HFF-Myc (cell line): Measurements from ENCODE around the gene ASPM.
"Not testable (repeated sequence)": the region's sequence is repeated elsewhere in the genome, so short reads cannot be mapped to it uniquely, and the experiment has no call there.

Experiments
- DNase-seq: peaks from one replicate; pipeline ENCODE4 v3.0.0-alpha.2; 2011; ENCODE audit warnings: low read depth; ENCODE audit errors: extremely low read depth
- H3K4me3 ChIP-seq: replicated peaks from 2 replicates; pipeline ENCODE4 v1.5.1; 2011; ENCODE audit warnings: low read depth, mild to moderate bottlenecking, control low read depth, low read length
- CTCF ChIP-seq: IDR thresholded peaks from 2 replicates; pipeline ENCODE4 v1.5.1; 2012; ENCODE audit warnings: mild to moderate bottlenecking, low read depth, low read length, control low read depth; ENCODE audit errors: missing control alignments

ASPM gene

DNA sequence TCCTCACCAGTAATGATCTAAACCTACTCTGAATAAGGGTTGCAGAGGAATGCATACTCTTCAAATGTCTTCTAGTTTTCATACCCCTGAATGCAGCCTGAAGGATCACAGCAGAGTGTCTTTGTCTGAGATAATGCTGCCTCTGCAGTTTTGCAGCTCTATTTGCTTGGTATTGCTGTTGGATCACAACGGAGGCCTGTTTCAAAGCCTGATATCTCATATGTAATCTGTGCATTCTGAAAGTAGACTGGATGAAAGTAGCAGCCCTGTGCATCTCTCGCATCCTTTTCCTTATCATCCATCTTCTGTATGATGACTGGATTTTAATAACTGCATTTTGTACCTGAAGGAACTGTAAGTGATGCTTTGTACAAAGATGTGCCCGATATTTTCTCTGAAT lies 44.5 kb downstream of the ASPM start:
- H3K4me3 ChIP-seq = no peak overlapping the region
- DNase-seq = no peak

GRCh38 chr1:197100677-197101076 lies 45.8 kb downstream of the ASPM start:
- TF ChIP-seq CTCF = no peak
- no peak for DNase-seq
- no peak overlapping the region for H3K4me3 ChIP-seq

More for the DNA sequence above, 44.5 kb downstream of the ASPM start:
- TF ChIP-seq CTCF = no peak

DNA sequence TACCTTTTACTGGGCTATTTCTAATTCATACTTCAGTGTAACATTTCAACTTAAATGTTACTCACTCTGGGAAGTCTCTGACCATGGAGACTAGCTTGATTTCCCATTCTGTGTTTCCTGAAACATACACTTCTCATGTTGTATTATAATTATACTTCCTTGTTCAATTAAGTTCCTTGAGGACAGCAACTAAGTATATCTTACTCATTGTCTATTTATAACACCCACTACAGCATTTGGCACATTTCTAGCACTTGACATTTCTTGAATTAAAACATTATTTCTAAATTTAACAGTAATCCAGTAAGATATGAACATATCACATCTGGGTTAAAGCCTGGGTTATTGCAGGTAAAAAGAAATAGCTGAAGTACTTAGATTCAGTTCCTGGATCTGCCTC lies 47.0 kb downstream of the ASPM start:
- TF ChIP-seq CTCF = no peak
- no peak overlapping the region for H3K4me3 ChIP-seq
- DNase-seq = no peak

- not testable (repeated sequence) for H3K4me3 ChIP-seq, DNase-seq
Measured at GRCh38 chr1:197096971-197097370, 49.5 kb downstream of the ASPM start.

DNA sequence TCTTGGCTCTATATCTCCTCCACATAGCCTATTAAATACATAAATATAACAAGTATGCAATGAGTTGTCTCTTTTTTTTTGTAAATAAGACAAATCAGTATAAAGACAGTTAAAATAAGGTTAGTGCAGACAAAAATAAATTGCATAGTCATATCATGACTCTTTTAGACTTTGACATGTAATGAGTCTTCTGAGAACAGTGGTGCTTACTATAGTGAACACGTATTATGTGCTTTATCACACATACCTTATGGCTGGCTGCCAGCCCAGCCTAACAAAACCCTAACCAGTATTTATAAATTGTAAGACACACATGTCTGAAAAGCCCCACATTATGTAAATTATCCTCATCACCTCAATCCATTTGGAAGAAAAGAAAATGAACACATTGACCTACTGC lies 50.3 kb downstream of the ASPM start:
- DNase-seq = no peak
- no peak for TF ChIP-seq CTCF
- H3K4me3 ChIP-seq = no peak overlapping the region

DNA sequence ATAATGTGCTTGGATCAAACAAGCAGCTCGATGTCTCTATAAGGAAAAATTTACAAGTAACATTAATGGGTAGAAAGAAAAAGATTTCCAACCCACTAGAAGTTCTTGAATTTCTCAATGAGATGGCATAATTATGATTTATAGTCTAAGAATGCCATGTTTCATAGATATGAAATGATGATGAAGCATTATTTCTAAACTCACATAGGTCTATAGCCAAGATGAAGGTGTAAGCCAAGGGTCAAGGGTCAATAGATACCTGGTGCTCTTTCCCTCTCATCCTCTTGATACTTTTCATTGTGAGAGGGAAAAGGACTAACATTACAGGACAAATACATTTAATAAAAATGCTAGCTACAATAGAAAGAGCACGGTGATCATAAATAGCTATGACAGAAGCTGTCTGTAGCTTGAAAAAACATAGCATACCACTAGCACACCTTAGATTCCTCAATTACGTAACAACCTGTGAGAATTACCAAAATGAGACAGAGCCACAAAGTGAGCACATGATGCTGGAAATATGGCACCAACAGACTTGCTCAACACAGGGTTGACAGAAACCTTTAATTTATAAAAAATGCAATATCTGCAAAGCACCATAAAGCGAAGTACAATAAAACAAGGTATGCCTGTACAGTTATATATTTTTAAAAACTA lies 53.1 kb downstream of the ASPM start:
- no peak overlapping the region for H3K4me3 ChIP-seq
- DNase-seq = no peak
- TF ChIP-seq CTCF = no peak

DNA sequence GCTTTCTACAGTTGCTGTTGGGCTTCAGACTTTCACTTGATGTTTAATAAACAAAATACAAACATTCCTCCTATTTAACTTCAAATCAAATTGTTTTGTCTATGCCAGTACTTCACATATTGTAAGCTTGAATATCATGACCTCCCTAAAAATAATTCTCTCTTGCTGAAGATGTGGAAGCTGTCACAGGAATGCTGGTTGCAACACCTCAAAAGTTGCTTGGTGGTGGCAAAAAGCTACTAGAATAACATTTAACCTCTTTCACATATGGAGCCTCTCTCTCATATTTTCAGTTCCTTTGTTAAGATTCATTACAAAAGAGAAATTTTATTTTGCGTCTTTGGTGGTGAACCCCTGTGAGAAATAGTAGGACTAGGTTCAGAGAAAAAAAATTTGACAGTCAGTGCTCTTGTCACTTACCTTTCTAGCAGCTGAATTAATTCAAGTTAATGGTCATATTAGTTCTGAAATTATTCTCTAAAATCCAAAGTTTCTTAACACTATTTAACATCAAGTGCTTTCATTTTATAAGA lies 53.9 kb downstream of the ASPM start:
- no peak for TF ChIP-seq CTCF

More for the DNA sequence above, 53.9 kb downstream of the ASPM start:
- no peak overlapping the region for H3K4me3 ChIP-seq
- DNase-seq = no peak
